Testis (tissue), 3 donors: ENCODE results near the gene CLMN. TPM values are rescaled to one million over a fixed set of nuclear protein-coding genes. Genes with fewer than 3 reads are reported as not detected.
A peak's percentile ranks its signal among the peaks of the same experiment; 100 is the strongest.

ENCODE experiments used
- DNase-seq: peaks from one replicate; pipeline ENCODE4 v3.0.0-alpha.2; 2019
- H3K27ac ChIP-seq, 2 donors: fragments of 200-600 bp; sonication (generic); one replicate each; pipeline ENCODE4 v1.5.1; 2019
- H3K27me3 ChIP-seq: fragments of 200-600 bp; sonication (generic); one replicate; pipeline ENCODE4 v1.5.1; 2019
- H3K36me3 ChIP-seq: fragments of 200-600 bp; sonication (generic); one replicate; pipeline ENCODE4 v1.5.1; 2017; ENCODE audit warnings: low read depth; ENCODE audit errors: missing control alignments
- H3K4me1 ChIP-seq: fragments of 200-600 bp; sonication (generic); one replicate; pipeline ENCODE4 v1.5.1; 2019
- H3K4me3 ChIP-seq, 2 donors: fragments of 200-600 bp; sonication (generic); one replicate each; pipeline ENCODE4 v1.5.1; 2017 to 2019
- H3K9me3 ChIP-seq: fragments of 200-600 bp; sonication (generic); one replicate; pipeline ENCODE4 v1.5.1; 2017
- CTCF ChIP-seq, 3 experiments: fragments of 450-650 bp in 2 of 3; fragments of 200-600 bp in 1 of 3; sonication (generic) in 1 of 3; IDR thresholded peaks; one replicate each; pipeline ENCODE4 v1.5.1; 2016 to 2019; ENCODE audit warnings: antibody characterized with exemption in 3 of 3, mild to moderate bottlenecking in 2 of 3, moderate library complexity in 1 of 3
- POLR2A ChIP-seq: fragments of 450-650 bp; IDR thresholded peaks from one replicate; pipeline ENCODE4 v1.6.1; 2017; ENCODE audit warnings: antibody characterized with exemption, mild to moderate bottlenecking, moderate library complexity
- WGBS, 2 donors: methylation state at CpG; one replicate each; pipeline ENCODE4 v1.1.5; 2018; 5-methylcytosine and 5-hydroxymethylcytosine counted together
- intact Hi-C: fragments of 100-400 bp; cut with DNase I; formaldehyde crosslinking; loops from one replicate; pipeline ENCODE4 v1.15.1; 2023; ENCODE audit warnings: low total_unique reads
- polyA plus RNA-seq: library from polyadenylated mRNA; stranded (reverse); fragments of 350-450 nt; fragmentation: Illumina TruSeq; extraction: RNeasy Lipid Tissue Mini Kit (QIAGEN cat#74804); gene quantifications from one replicate; pipeline ENCODE4 v1.2.3, GENCODE V29; 2014; ENCODE audit warnings: low read depth, low replicate concordance; ENCODE audit not compliant: insufficient read depth
- total RNA-seq, 2 donors: library from RNA; depleted of rRNA; stranded (reverse); fragments of >200 nt; gene quantifications; one replicate each; pipeline ENCODE4 v1.2.3, GENCODE V29; 2016

Gene CLMN
- total and polyA plus RNA-seq, 3 donors from 2014 or later: 35.9 to 134 (median 68.0) TPM

DNA sequence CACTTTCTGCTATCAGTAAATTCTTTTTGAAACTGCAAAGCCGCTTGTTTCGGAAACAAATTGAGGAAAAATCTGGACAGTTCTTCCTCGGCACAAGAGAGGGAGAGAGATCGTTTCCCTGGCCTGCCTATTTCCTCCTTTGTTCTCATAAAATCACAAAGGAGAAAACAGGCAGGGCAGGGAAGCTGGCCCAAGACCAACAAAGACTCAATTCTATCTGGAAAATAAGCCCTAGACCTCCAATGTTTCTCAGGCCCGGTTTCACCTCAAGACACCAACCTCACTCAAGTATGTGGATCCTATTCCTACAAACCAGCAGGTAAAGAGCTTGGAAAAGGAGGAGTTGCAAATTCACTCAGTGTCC is 181.9 kb downstream of the CLMN start:
- DNase-seq: peak; percentile 31
- Histone ChIP-seq H3K27me3 (no peaks in the 10 kb centered on the region), H3K9me3 (no peaks in the 10 kb centered on the region), H3K27ac (peak overlapping the region; percentile 47 to 78), H3K4me1 (peaks cover 59% of the 10 kb centered on the region), H3K36me3 (no peaks in the 10 kb centered on the region), H3K4me3 (no peak overlapping the region)
- TF ChIP-seq CTCF (IDR thresholded peaks at IDR 0.05) (no peak), POLR2A (no peak)
- 33 to 46% methylated on average over 5 of the region's 5 CpGs for WGBS, 2 donors
- intact Hi-C loops: no loop called here

GRCh38 chr14:95137164-95137803 is 182.4 kb downstream of the CLMN start:
- DNase-seq: no peak
- H3K27ac ChIP-seq: peak overlapping the region; percentile 47 to 78
- intact Hi-C loops: no loop called here
- no peak overlapping the region for H3K4me3 ChIP-seq
- no peaks in the 10 kb centered on the region for H3K9me3 ChIP-seq
- no peaks in the 10 kb centered on the region for H3K27me3 ChIP-seq
- no peak for TF ChIP-seq POLR2A
- no peak for TF ChIP-seq CTCF (IDR thresholded peaks at IDR 0.05)
- peaks cover 54% of the 10 kb centered on the region for H3K4me1 ChIP-seq
- H3K36me3 ChIP-seq: no peaks in the 10 kb centered on the region

DNA sequence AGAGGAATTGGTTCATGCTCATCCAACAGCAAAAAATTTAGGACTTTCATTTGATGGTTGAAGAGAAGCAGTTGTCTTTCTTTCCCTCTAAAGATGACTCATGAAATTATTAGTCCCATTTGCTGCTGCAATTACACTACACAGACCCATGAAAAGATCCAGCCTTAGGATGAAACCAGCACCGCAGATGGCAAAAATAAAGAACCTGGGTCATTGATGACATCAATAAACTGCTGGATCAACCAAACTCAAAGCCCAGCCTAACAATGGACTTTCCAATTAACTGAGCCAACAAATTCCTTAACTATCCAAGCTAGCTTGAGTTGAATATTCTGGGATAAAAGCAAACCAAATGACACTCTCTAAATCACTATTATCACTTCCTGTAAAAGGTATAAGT is 183.1 kb downstream of the CLMN start:
- peaks cover 47% of the 10 kb centered on the region for H3K4me1 ChIP-seq
- H3K27me3 ChIP-seq: no peaks in the 10 kb centered on the region
- no peak overlapping the region for H3K4me3 ChIP-seq
- H3K36me3 ChIP-seq: no peaks in the 10 kb centered on the region
- WGBS, 2 donors: 86 to 93% methylated on average over 1 of the region's 1 CpG
- peak overlapping the region in 1 of 2 donors; percentile 78 for H3K27ac ChIP-seq
- no peak for DNase-seq
- TF ChIP-seq CTCF (IDR thresholded peaks at IDR 0.05): no peak
- no peak for TF ChIP-seq POLR2A
- H3K9me3 ChIP-seq: no peaks in the 10 kb centered on the region
- intact Hi-C loops: no loop called here

DNA sequence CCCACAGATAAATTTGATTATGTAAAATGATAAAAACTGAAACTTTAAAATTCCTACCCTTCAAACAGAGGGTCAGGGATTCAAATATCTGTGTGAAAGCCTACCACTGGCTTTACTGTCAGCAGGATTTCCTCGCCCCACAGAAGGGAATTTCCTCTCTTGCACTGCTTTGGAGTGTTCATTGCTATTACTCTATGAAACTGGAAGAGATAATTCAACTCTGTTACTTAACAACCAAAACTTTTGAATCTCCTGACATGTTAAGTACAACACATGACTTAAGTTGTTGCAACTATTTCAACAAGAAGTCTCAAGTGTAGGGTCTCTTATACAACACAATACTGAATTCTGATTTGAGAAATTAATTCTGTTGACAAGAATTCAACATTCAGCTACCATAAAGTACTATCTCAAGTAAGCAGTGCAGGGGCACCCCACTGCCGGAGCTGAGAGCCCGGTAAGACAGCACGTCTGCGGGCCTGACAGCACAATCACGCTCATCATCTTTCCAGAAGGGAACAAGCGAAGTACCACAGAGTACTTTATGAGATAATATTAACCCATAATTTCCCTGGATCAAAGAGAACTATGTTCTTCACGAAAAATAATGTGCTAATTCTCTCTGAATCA is 185.3 kb downstream of the CLMN start:
- intact Hi-C loops: no loop called here
- Histone ChIP-seq H3K4me3 (no peak overlapping the region), H3K27me3 (no peaks in the 10 kb centered on the region), H3K36me3 (no peaks in the 10 kb centered on the region), H3K4me1 (peaks cover 27% of the 10 kb centered on the region), H3K9me3 (no peaks in the 10 kb centered on the region), H3K27ac (no peak overlapping the region)
- WGBS, 2 donors: 70 to 78% methylated on average over 8 of the region's 8 CpGs
- TF ChIP-seq CTCF (IDR thresholded peaks at IDR 0.05) (no peak), POLR2A (no peak)
- DNase-seq: no peak

GRCh38 chr14:95133282-95133681 is 186.4 kb downstream of the CLMN start:
- no peaks in the 10 kb centered on the region for H3K9me3 ChIP-seq
- intact Hi-C loops: no loop called here
- peaks cover 20% of the 10 kb centered on the region for H3K4me1 ChIP-seq
- no peak overlapping the region for H3K4me3 ChIP-seq
- no peaks in the 10 kb centered on the region for H3K27me3 ChIP-seq
- no peak overlapping the region for H3K27ac ChIP-seq
- DNase-seq: no peak
- H3K36me3 ChIP-seq: no peaks in the 10 kb centered on the region
- 78 to 84% methylated on average over 2 of the region's 2 CpGs for WGBS, 2 donors
- TF ChIP-seq CTCF (IDR thresholded peaks at IDR 0.05) (no peak), POLR2A (no peak)
